Gastroesophageal sphincter (tissue), 3 donors: ENCODE results near the gene PIAS1.

Source experiments
- EP300 ChIP-seq: sonication (generic); formaldehyde crosslinking; IDR thresholded peaks from one replicate; pipeline ENCODE4 v1.6.1; 2017; ENCODE audit warnings: antibody characterized with exemption, mild to moderate bottlenecking
- POLR2A ChIP-seq, 2 donors: fragments of 450-650 bp; IDR thresholded peaks; one replicate each; pipeline ENCODE4 v1.6.1; 2017; ENCODE audit warnings: antibody characterized with exemption in 2 of 2, mild to moderate bottlenecking in 2 of 2, moderate library complexity in 1 of 2
- POLR2AphosphoS5 ChIP-seq: sonication (generic); formaldehyde crosslinking; IDR thresholded peaks from one replicate; pipeline ENCODE4 v1.6.1; 2017; ENCODE audit warnings: antibody characterized with exemption
- TF ChIP-seq, protein P1 (sequence below), 4 experiments: fragments of 200-600 bp in 2 of 4; fragments of 450-650 bp in 2 of 4; sonication (generic) in 1 of 4; IDR thresholded peaks; one replicate each; pipeline ENCODE4 v1.5.1; 2017 to 2019; ENCODE audit warnings: antibody characterized with exemption in 4 of 4, mild to moderate bottlenecking in 2 of 4, moderate library complexity in 2 of 4

DNA sequence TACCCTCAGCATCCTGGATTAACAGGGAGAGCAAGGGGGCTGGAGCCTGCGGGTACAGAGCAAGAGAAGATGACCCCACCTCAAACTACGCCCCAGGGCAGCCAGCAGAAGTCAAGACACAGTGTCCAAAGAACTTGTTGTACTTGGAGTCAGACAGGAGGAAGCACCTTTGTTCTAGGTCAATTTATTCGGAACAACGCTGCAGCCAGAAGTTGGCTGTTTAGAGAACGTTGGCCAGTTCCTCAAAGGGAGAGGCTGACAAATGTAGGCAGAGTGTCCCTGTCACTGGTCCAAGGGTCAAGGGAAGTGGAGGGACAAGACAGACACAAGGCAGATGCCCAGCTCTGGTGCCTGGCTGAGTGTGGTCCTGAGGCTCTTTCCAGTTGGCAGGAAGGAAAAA is 32.1 kb upstream of the PIAS1 start:
- TF ChIP-seq, protein P1, sequence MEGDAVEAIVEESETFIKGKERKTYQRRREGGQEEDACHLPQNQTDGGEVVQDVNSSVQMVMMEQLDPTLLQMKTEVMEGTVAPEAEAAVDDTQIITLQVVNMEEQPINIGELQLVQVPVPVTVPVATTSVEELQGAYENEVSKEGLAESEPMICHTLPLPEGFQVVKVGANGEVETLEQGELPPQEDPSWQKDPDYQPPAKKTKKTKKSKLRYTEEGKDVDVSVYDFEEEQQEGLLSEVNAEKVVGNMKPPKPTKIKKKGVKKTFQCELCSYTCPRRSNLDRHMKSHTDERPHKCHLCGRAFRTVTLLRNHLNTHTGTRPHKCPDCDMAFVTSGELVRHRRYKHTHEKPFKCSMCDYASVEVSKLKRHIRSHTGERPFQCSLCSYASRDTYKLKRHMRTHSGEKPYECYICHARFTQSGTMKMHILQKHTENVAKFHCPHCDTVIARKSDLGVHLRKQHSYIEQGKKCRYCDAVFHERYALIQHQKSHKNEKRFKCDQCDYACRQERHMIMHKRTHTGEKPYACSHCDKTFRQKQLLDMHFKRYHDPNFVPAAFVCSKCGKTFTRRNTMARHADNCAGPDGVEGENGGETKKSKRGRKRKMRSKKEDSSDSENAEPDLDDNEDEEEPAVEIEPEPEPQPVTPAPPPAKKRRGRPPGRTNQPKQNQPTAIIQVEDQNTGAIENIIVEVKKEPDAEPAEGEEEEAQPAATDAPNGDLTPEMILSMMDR (IDR thresholded peaks at IDR 0.05) = no peak
- TF ChIP-seq EP300 (no peak), POLR2A (IDR thresholded peaks at IDR 0.05) (no peak), POLR2AphosphoS5 (no peak)
